ENCODE results near the gene GADD45B.
"Not testable (repeated sequence)": the region's sequence is repeated elsewhere in the genome, so short reads cannot be mapped to it uniquely, and the experiment has no call there.

- TF ChIP-seq POLR2A (IDR thresholded peaks at IDR 0.05): not testable (repeated sequence)
- TF ChIP-seq, protein P1, sequence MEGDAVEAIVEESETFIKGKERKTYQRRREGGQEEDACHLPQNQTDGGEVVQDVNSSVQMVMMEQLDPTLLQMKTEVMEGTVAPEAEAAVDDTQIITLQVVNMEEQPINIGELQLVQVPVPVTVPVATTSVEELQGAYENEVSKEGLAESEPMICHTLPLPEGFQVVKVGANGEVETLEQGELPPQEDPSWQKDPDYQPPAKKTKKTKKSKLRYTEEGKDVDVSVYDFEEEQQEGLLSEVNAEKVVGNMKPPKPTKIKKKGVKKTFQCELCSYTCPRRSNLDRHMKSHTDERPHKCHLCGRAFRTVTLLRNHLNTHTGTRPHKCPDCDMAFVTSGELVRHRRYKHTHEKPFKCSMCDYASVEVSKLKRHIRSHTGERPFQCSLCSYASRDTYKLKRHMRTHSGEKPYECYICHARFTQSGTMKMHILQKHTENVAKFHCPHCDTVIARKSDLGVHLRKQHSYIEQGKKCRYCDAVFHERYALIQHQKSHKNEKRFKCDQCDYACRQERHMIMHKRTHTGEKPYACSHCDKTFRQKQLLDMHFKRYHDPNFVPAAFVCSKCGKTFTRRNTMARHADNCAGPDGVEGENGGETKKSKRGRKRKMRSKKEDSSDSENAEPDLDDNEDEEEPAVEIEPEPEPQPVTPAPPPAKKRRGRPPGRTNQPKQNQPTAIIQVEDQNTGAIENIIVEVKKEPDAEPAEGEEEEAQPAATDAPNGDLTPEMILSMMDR (IDR thresholded peaks at IDR 0.05): not testable (repeated sequence)
These were observed 6.1 kb upstream of the GADD45B start for GRCh38 chr19:2469915-2470200.
